Left colon (tissue), 2 donors: ENCODE data around the gene SRP68. TPM values are rescaled to one million over a fixed set of nuclear protein-coding genes. Genes with fewer than 3 reads are reported as not detected.
"Not testable (repeated sequence)": the region's sequence is repeated elsewhere in the genome, so short reads cannot be mapped to it uniquely, and the experiment has no call there.

ENCODE experiments used
- ATAC-seq: fragments of 200-7000 bp; cut with Tn5 transposase; one replicate; pipeline ENCODE4 v1.9.1; 2020; ENCODE audit warnings: mild to moderate bottlenecking, moderate library complexity
- DNase-seq, 2 donors: peaks; one replicate each; pipeline ENCODE4 v3.0.0-alpha.2; 2020
- intact Hi-C, 2 donors: fragments of 100-400 bp; cut with DNase I in 1 of 2; cut with micrococcal nuclease in 1 of 2; formaldehyde crosslinking; loops; one replicate each; pipeline versions ENCODE4 v1.11.2 to v1.14.0; 2022; cut with DNase I, micrococcal nuclease
- total RNA-seq, 2 donors: library from RNA; stranded (reverse); fragmentation: NEBNext Ultra II Directional; extraction: Animal tissue kit (Norgen Biotek cat#: 25700); gene quantifications; one replicate each; pipeline ENCODE4 v1.2.1, GENCODE V29; 2021
- donor health status: DM: no; HTN: no; CAD: no.
- donor health status: DM: yes; HTN: yes; CAD: no.

The SRP68 gene
- total RNA-seq, 2 donors from 2014 or later = 49.9 to 56.5 TPM

GRCh38 chr17:76079535-76079955 is 7.2 kb upstream of the SRP68 start:
- intact Hi-C loops = no loop called here
- ATAC-seq (peak; percentile 2), DNase-seq (no peak)

GRCh38 chr17:76078860-76079534 is 6.7 kb upstream of the SRP68 start, which contains the start of gene ZACN:
TSS of gene ZACN (plus strand) at chr17:76079182. CDS start at chr17:76079265, 83 bp downstream.
- DNase-seq (no peak), ATAC-seq (no peak)
- intact Hi-C loops = no loop called here

GRCh38 chr17:76078370-76078769 is 6.1 kb upstream of the SRP68 start:
- intact Hi-C loops, DNase-seq, ATAC-seq: not testable (repeated sequence)

- no peak for ATAC-seq
- intact Hi-C loops = no loop called here
- DNase-seq = no peak
Observed at GRCh38 chr17:76077584-76078110, 5.3 kb upstream of the SRP68 start.

- no peak for ATAC-seq
- DNase-seq = peak in 1 of 2 donors; percentile 26
- intact Hi-C loops = no loop called here
Observed at GRCh38 chr17:76076765-76077583, 4.7 kb upstream of the SRP68 start.

- DNase-seq = no peak
- intact Hi-C loops = no loop called here
- ATAC-seq = no peak
Observed at GRCh38 chr17:76076146-76076764, 3.9 kb upstream of the SRP68 start.

- intact Hi-C loops = no loop called here
- DNase-seq (no peak), ATAC-seq (no peak)
Observed at GRCh38 chr17:76075364-76076145, 3.2 kb upstream of the SRP68 start.

- DNase-seq (no peak), ATAC-seq (no peak)
- intact Hi-C loops = no loop called here
Observed at GRCh38 chr17:76074390-76075363, 2.4 kb upstream of the SRP68 start, which contains the start of gene GALR2. TSS of gene GALR2 (plus strand) at chr17:76074781. CDS start at chr17:76074884, 103 bp downstream.

- intact Hi-C loops = no loop called here
- DNase-seq (no peak), ATAC-seq (peak; percentile 13)
Observed at GRCh38 chr17:76071531-76072147, 678 bp downstream of the SRP68 start.

GRCh38 chr17:76065775-76066174 is 6.5 kb downstream of the SRP68 start:
- DNase-seq (no peak), ATAC-seq (peak; percentile 89)
- intact Hi-C loops = no loop called here

- no peak for ATAC-seq
- intact Hi-C loops = no loop called here
- no peak for DNase-seq
Observed at GRCh38 chr17:76063875-76064546, 8.3 kb downstream of the SRP68 start.

GRCh38 chr17:76058264-76058663 is 14.1 kb downstream of the SRP68 start:
- intact Hi-C loops, DNase-seq, ATAC-seq: not testable (repeated sequence)

GRCh38 chr17:76056882-76057281 is 15.4 kb downstream of the SRP68 start:
- peak; percentile 25 for ATAC-seq
- DNase-seq = no peak
- intact Hi-C loops = no loop called here

- intact Hi-C loops = no loop called here
- ATAC-seq = peak; percentile 32
- no peak for DNase-seq
Observed at GRCh38 chr17:76054112-76054476, 18.2 kb downstream of the SRP68 start.

GRCh38 chr17:76053246-76054111 is 18.8 kb downstream of the SRP68 start:
- intact Hi-C loops = no loop called here
- DNase-seq (no peak), ATAC-seq (peak; percentile 22)

- intact Hi-C loops = no loop called here
- DNase-seq = no peak
- peak; percentile 77 for ATAC-seq
Observed at GRCh38 chr17:76051561-76051960, 20.8 kb downstream of the SRP68 start.
